Neural progenitor cell (in vitro differentiated cells): ENCODE data around the gene CXCL12. TPM values are rescaled to one million over a fixed set of nuclear protein-coding genes. Genes with fewer than 3 reads are reported as not detected.

Experiments
- DNase-seq: peaks from one replicate; pipeline ENCODE4 v3.0.0-alpha.2; 2016; ENCODE audit warnings: low spot score
- H2AFZ ChIP-seq: fragments of 200-600 bp; sonication (generic); replicated peaks from 2 replicates; pipeline ENCODE4 v1.6.1; 2016; ENCODE audit warnings: antibody characterized with exemption
- H3F3A ChIP-seq: fragments of 200-600 bp; sonication (generic); 2 replicates; pipeline ENCODE4 v1.6.1; 2016; ENCODE audit warnings: antibody characterized with exemption, low read depth
- H3K27ac ChIP-seq: fragments of 200-600 bp; sonication (generic); 2 replicates; pipeline ENCODE4 v1.5.1; 2016; ENCODE audit warnings: mild to moderate bottlenecking
- H3K27me3 ChIP-seq: fragments of 200-600 bp; sonication (generic); 2 replicates; pipeline ENCODE4 v1.6.1; 2016; ENCODE audit warnings: mild to moderate bottlenecking, moderate library complexity
- H3K36me3 ChIP-seq: fragments of 200-600 bp; sonication (generic); 2 replicates; pipeline ENCODE4 v1.5.1; 2016
- H3K4me1 ChIP-seq: fragments of 200-600 bp; sonication (generic); 2 replicates; pipeline ENCODE4 v1.6.1; 2016; ENCODE audit warnings: mixed run types
- H3K4me2 ChIP-seq: fragments of 200-600 bp; sonication (generic); 2 replicates; pipeline ENCODE4 v1.6.1; 2016
- H3K4me3 ChIP-seq: fragments of 200-600 bp; sonication (generic); 2 replicates; pipeline ENCODE4 v1.5.1; 2016
- H3K79me2 ChIP-seq: fragments of 200-600 bp; sonication (generic); 2 replicates; pipeline ENCODE4 v1.6.1; 2016; ENCODE audit warnings: low read depth
- H3K9ac ChIP-seq: fragments of 200-600 bp; sonication (generic); 2 replicates; pipeline ENCODE4 v1.6.1; 2016
- H3K9me3 ChIP-seq: fragments of 200-600 bp; sonication (generic); 2 replicates; pipeline ENCODE4 v1.5.1; 2016; ENCODE audit warnings: low read depth
- H4K20me1 ChIP-seq: fragments of 200-600 bp; sonication (generic); 2 replicates; pipeline ENCODE4 v1.6.1; 2016; ENCODE audit warnings: low read depth
- H3K27ac Mint-ChIP-seq: 3 replicates; pipeline ENCODE4 v1.8.0; 2021; ENCODE audit warnings: mixed read lengths
- H3K27me3 Mint-ChIP-seq: 2 replicates; pipeline ENCODE4 v1.8.0; 2022; ENCODE audit warnings: low read depth, mild to moderate bottlenecking, inconsistent platforms, moderate library complexity, mixed read lengths; ENCODE audit not compliant: insufficient read depth
- H3K36me3 Mint-ChIP-seq: 3 replicates; pipeline ENCODE4 v1.8.0; 2021; ENCODE audit warnings: mixed read lengths
- H3K4me1 Mint-ChIP-seq: 3 replicates; pipeline ENCODE4 v1.8.0; 2021; ENCODE audit warnings: mixed read lengths
- H3K4me3 Mint-ChIP-seq: 3 replicates; pipeline ENCODE4 v1.8.0; 2021; ENCODE audit warnings: mild to moderate bottlenecking, moderate library complexity, mixed read lengths
- H3K9me3 Mint-ChIP-seq: 3 replicates; pipeline ENCODE4 v1.8.0; 2020; ENCODE audit warnings: mixed read lengths
- EZH2 ChIP-seq: fragments of 200-600 bp; sonication (generic); IDR thresholded peaks from 2 replicates; pipeline ENCODE4 v1.6.1; 2017; ENCODE audit warnings: antibody characterized with exemption, mild to moderate bottlenecking, moderate library complexity
- EZH2phosphoT487 ChIP-seq: fragments of 200-600 bp; sonication (generic); IDR thresholded peaks from 2 replicates; pipeline ENCODE4 v1.6.1; 2017; ENCODE audit warnings: antibody characterized with exemption
- total RNA-seq: library from RNA; depleted of rRNA; stranded (reverse); fragments of >200 nt; gene quantifications from 2 replicates; pipeline ENCODE4 v1.2.3, GENCODE V29; 2015; ENCODE audit warnings: low replicate concordance
- TF ChIP-seq, protein P1 (sequence below): fragments of 200-600 bp; sonication (generic); IDR thresholded peaks from 2 replicates; pipeline ENCODE4 v1.5.1; 2017; ENCODE audit warnings: antibody characterized with exemption, mild to moderate bottlenecking

Gene CXCL12
- total RNA-seq, 1 donor from 2014 or later: 0.09 TPM

DNA sequence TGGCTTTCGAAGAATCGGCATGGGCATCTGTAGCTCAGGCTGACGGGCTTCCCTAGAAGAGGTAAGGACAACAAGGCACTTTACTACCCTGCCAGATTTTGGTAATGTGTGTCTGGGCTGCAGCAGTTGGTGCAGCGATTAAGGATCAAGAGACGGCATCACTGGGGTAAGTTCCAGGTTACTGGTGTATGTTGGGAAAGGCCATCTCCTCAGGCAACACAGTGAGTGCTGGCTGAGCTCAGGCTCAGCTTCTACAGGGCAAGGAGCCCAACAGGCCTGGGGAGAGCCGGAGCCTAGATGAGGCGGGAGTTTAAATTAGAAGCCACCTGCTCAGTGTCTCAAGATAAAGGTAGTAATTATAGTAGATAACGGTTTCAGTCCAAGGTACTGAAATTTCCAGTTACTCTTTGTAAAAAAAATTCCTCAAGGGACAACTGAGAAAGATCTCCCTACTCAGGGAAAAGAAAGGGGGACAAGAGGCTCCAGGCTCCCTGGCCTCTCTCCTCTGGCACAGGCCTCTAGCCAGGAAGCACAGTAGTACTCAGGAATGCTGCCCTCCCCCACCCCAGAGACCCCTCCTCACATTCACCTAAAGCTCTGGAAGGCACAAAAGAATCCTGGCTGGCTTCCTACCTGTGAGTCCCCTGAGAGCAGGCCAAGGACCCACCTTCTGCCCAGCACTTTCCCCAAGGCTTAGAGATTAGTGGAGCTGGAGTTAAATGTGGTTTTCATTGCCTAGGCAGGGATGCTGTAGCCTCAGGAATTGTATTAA is 3.9 kb downstream of the CXCL12 start:
- Histone ChIP-seq H3K9me3 (no peaks in the 10 kb centered on the region), H3K27ac (no peak overlapping the region), H4K20me1 (peaks cover 20% of the 10 kb centered on the region), H3K4me2 (peak overlapping the region; percentile 11), H3K4me1 (peaks cover 48% of the 10 kb centered on the region), H2AFZ (no peak overlapping the region), H3K36me3 (no peaks in the 10 kb centered on the region), H3K27me3 (peaks cover 41% of the 10 kb centered on the region), H3K9ac (no peak overlapping the region), H3K4me3 (no peak overlapping the region), H3K79me2 (no peaks in the 10 kb centered on the region), H3F3A (peaks cover 38% of the 10 kb centered on the region)
- H3K4me3 Mint-ChIP-seq: no peak overlapping the region
- H3K4me1 Mint-ChIP-seq: peaks cover 34% of the 10 kb centered on the region
- no peak overlapping the region for H3K27ac Mint-ChIP-seq
- peaks cover 2% of the 10 kb centered on the region for H3K9me3 Mint-ChIP-seq
- peaks cover 46% of the 10 kb centered on the region for H3K27me3 Mint-ChIP-seq
- no peak for DNase-seq
- H3K36me3 Mint-ChIP-seq: no peaks in the 10 kb centered on the region
- TF ChIP-seq EZH2phosphoT487: no peak
- TF ChIP-seq, protein P1, sequence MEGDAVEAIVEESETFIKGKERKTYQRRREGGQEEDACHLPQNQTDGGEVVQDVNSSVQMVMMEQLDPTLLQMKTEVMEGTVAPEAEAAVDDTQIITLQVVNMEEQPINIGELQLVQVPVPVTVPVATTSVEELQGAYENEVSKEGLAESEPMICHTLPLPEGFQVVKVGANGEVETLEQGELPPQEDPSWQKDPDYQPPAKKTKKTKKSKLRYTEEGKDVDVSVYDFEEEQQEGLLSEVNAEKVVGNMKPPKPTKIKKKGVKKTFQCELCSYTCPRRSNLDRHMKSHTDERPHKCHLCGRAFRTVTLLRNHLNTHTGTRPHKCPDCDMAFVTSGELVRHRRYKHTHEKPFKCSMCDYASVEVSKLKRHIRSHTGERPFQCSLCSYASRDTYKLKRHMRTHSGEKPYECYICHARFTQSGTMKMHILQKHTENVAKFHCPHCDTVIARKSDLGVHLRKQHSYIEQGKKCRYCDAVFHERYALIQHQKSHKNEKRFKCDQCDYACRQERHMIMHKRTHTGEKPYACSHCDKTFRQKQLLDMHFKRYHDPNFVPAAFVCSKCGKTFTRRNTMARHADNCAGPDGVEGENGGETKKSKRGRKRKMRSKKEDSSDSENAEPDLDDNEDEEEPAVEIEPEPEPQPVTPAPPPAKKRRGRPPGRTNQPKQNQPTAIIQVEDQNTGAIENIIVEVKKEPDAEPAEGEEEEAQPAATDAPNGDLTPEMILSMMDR: no peak
- no peak for TF ChIP-seq EZH2

DNA sequence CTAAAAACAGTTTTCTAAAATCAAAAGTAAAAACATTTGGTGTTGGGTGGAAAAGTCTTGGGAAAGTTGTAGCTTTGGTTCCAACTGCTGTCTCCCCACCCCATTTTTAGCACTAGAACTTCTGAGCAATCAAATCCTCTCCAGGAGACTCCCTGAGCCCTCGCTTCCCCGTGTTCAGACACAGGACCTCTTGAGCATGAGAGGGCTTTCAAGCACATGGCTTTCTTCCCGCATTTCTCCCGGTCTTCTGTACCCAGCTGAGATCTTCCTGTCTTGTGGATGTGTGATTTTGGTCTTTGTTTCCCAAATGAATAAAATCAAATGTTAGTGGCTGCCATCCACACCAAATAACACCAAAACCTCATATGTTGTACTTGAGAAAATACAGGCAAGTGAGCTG is 5.0 kb downstream of the CXCL12 start:
- Mint-ChIP-seq H3K27me3 (peaks cover 41% of the 10 kb centered on the region), H3K9me3 (peaks cover 2% of the 10 kb centered on the region), H3K4me1 (peaks cover 31% of the 10 kb centered on the region), H3K27ac (no peak overlapping the region), H3K4me3 (no peak overlapping the region), H3K36me3 (no peaks in the 10 kb centered on the region)
- Histone ChIP-seq H3K36me3 (no peaks in the 10 kb centered on the region), H3K27me3 (peaks cover 30% of the 10 kb centered on the region), H4K20me1 (peaks cover 18% of the 10 kb centered on the region), H3K4me2 (no peak overlapping the region), H3K4me1 (peaks cover 56% of the 10 kb centered on the region), H3K27ac (no peak overlapping the region), H3K4me3 (no peak overlapping the region), H3K79me2 (no peaks in the 10 kb centered on the region), H3K9ac (no peak overlapping the region), H3K9me3 (no peaks in the 10 kb centered on the region), H2AFZ (no peak overlapping the region), H3F3A (peaks cover 38% of the 10 kb centered on the region)
- TF ChIP-seq, protein P1: no peak
- no peak for DNase-seq

GRCh38 chr10:44378626-44379025 is 6.3 kb downstream of the CXCL12 start:
- H3F3A ChIP-seq: peaks cover 35% of the 10 kb centered on the region
- peak; percentile 29 for DNase-seq
- H3K9me3 Mint-ChIP-seq: peaks cover 2% of the 10 kb centered on the region
- no peak overlapping the region for H3K27ac Mint-ChIP-seq
- peaks cover 27% of the 10 kb centered on the region for H3K4me1 Mint-ChIP-seq
- no peaks in the 10 kb centered on the region for H3K36me3 Mint-ChIP-seq
- H3K4me1 ChIP-seq: peaks cover 50% of the 10 kb centered on the region
- H3K4me3 ChIP-seq: no peak overlapping the region
- peaks cover 17% of the 10 kb centered on the region for H3K27me3 ChIP-seq
- no peak overlapping the region for H3K4me3 Mint-ChIP-seq
- TF ChIP-seq EZH2phosphoT487 (no peak), EZH2 (no peak)
- TF ChIP-seq, protein P1: no peak
- peaks cover 36% of the 10 kb centered on the region for H3K27me3 Mint-ChIP-seq
- H3K27ac ChIP-seq: no peak overlapping the region
- H3K36me3 ChIP-seq: no peaks in the 10 kb centered on the region
- no peaks in the 10 kb centered on the region for H3K9me3 ChIP-seq
- no peak overlapping the region for H2AFZ ChIP-seq
- peak overlapping the region; percentile 13 for H3K4me2 ChIP-seq
- H3K79me2 ChIP-seq: no peaks in the 10 kb centered on the region
- H3K9ac ChIP-seq: no peak overlapping the region
- peaks cover 7% of the 10 kb centered on the region for H4K20me1 ChIP-seq
